Rectal smooth muscle tissue (tissue), 1 donor: ENCODE data around the gene RAX.

Experiments used
- H3K27ac ChIP-seq: one replicate; pipeline ENCODE4 v1.7.0; 2013; ENCODE audit warnings: low read depth, low read length, inconsistent platforms
- H3K27me3 ChIP-seq: one replicate; pipeline ENCODE4 v1.7.0; 2013; ENCODE audit warnings: low read length; ENCODE audit not compliant: control insufficient read depth, insufficient read depth
- H3K36me3 ChIP-seq: one replicate; pipeline ENCODE4 v1.7.0; 2013; ENCODE audit warnings: low read length; ENCODE audit not compliant: control insufficient read depth, insufficient read depth
- H3K4me1 ChIP-seq: one replicate; pipeline ENCODE4 v1.7.0; 2013; ENCODE audit warnings: low read length; ENCODE audit not compliant: control insufficient read depth, insufficient read depth
- H3K4me3 ChIP-seq: one replicate; pipeline ENCODE4 v1.7.0; 2013; ENCODE audit warnings: low read length
- H3K9ac ChIP-seq: one replicate; pipeline ENCODE4 v1.7.0; 2013; ENCODE audit warnings: low read length

RAX gene

DNA sequence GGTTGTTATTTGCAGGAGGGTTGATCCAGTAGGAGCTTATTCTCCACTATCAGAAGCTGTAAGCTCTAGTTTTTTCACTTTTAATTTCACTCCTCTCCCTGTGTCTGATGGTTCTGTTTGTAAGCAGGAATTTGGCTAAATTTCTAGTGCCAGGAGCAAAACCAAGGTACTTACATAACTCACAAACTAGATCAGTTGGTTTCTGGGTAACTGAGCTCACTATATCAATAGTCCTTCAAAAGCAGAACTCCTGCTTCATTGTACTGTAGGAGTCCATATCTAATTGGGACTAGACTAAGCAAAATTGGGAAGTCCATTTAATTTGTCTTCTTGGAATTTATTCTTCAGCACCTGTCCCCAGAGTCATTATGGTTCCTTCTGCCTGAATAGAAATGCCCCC, 20.1 kb upstream of the RAX start:
- Histone ChIP-seq H3K27me3 (no peaks in the 10 kb centered on the region), H3K4me1 (no peaks in the 10 kb centered on the region), H3K36me3 (no peaks in the 10 kb centered on the region), H3K9ac (no peak overlapping the region), H3K27ac (no peak overlapping the region), H3K4me3 (no peak overlapping the region)

DNA sequence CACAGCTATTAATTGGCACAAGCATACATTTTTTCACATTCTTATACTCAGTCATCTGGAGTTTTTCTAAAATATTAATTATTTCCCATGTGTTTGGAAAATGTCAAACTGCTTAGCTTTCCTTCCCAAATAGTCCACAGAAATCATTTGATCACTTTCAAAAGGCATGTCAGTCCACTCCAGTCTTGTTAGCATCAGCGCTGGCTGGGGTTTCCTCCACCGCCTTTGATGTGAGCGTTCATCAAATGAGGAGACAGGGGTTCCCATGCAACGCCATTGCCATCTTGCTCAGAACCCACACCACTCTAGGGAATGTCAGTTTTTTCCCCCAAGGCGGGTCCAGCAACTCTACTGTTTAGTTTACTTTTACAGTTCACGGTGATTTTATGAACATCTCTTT, 13.1 kb upstream of the RAX start:
- Histone ChIP-seq H3K4me1 (no peaks in the 10 kb centered on the region), H3K4me3 (no peak overlapping the region), H3K27ac (no peak overlapping the region), H3K36me3 (no peaks in the 10 kb centered on the region), H3K9ac (no peak overlapping the region), H3K27me3 (no peaks in the 10 kb centered on the region)

DNA sequence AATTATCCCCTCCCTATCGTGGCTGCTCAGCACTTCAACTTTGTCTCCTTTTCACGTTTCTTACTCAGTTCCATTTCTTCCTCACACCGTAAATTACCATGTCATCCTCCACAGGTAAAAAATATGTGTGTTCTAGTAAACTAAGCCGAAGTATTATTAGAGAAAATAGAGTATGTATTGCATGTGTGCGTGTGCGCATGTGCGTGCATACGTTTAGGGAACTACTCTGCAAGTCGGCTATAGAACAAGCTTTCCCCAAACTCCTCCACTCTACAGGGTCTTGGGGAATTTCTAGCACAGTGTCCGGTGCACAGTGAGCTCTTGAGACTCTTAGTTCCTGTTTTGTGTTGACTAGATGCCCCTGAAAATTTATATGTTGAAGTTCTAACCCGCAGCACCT, 9.1 kb upstream of the RAX start:
- no peak overlapping the region for H3K27ac ChIP-seq
- H3K27me3 ChIP-seq = no peaks in the 10 kb centered on the region
- no peaks in the 10 kb centered on the region for H3K4me1 ChIP-seq
- no peak overlapping the region for H3K9ac ChIP-seq
- no peak overlapping the region for H3K4me3 ChIP-seq
- H3K36me3 ChIP-seq = no peaks in the 10 kb centered on the region

DNA sequence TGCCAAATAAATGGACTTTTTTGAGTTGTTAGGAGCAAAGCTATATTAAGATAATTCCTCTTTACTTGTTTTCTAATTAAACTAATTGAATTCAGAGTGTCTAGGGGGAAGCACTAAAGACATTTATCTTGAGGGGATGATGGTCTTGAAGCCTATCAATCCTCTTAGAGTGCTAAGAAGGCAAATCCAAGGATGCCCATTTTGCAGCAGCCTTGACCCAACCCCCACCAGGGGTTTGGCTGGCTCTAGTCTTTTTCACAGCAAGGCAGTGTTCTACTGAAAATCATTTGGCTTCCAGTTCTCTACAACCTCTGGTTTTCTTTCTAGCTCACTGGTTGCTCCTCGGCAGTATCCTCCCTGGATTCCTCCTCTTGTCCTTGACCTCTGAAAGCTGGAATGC, 6.5 kb upstream of the RAX start:
- Histone ChIP-seq H3K9ac (no peak overlapping the region), H3K4me3 (no peak overlapping the region), H3K27ac (no peak overlapping the region), H3K4me1 (no peaks in the 10 kb centered on the region), H3K27me3 (peaks cover 4% of the 10 kb centered on the region), H3K36me3 (no peaks in the 10 kb centered on the region)

- no peak overlapping the region for H3K9ac ChIP-seq
- H3K4me1 ChIP-seq = no peaks in the 10 kb centered on the region
- no peaks in the 10 kb centered on the region for H3K36me3 ChIP-seq
- H3K27me3 ChIP-seq = peaks cover 9% of the 10 kb centered on the region
- H3K27ac ChIP-seq = no peak overlapping the region
- no peak overlapping the region for H3K4me3 ChIP-seq
Measured at GRCh38 chr18:59279193-59279592, 5.9 kb upstream of the RAX start.

- H3K27ac ChIP-seq = no peak overlapping the region
- H3K27me3 ChIP-seq = peaks cover 13% of the 10 kb centered on the region
- no peak overlapping the region for H3K4me3 ChIP-seq
- H3K36me3 ChIP-seq = no peaks in the 10 kb centered on the region
- H3K9ac ChIP-seq = no peak overlapping the region
- no peaks in the 10 kb centered on the region for H3K4me1 ChIP-seq
Measured at GRCh38 chr18:59278793-59279192, 5.5 kb upstream of the RAX start.

DNA sequence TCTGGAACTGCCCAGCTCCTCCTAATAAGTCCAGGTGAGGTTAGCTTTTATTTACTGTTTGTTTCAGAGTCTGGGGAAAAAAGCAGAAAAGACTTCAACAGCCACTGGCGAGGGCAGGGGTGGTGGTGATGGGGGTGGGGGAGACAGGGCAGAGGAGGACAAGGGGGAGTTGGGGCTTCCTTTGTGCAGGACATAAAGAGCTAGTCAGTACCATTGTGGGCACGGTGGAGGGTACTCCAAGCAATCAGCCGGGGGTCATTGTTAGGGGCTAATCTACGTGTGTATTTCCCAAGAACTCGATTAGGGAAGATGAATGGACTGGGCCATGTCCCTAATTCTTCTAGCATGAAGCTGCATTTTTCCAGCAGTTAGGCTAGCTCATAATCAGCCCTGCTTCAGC, 2.8 kb upstream of the RAX start:
- no peak overlapping the region for H3K27ac ChIP-seq
- no peaks in the 10 kb centered on the region for H3K4me1 ChIP-seq
- peaks cover 33% of the 10 kb centered on the region for H3K27me3 ChIP-seq
- no peaks in the 10 kb centered on the region for H3K36me3 ChIP-seq
- H3K4me3 ChIP-seq = no peak overlapping the region
- no peak overlapping the region for H3K9ac ChIP-seq

DNA sequence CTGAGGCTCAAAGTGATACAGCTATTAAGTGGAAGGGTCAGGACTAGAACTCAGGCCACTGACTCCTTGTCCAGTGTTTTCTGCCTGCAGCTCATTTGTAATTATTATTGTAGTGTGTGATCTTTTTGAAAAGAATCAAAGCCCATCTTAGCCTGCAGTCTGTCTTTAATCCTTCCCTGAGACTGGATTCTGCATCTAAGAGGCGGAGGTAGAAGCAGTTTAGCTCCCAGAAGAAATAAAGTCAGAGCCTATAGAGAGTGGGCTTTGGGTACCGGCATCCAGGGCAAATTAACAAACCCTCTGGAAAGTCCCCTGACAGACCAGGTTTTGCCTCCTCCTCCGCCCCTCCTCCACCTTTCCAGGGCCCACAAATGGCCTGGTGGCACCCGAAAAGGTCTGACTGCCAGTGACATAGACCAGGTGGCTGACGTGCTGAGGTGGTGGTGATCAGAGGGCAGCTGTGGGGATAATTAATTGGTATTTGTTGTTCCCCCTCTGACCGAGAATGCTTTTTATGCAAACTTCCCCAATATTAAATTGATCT, 2.2 kb upstream of the RAX start:
- H3K4me1 ChIP-seq = no peaks in the 10 kb centered on the region
- H3K27me3 ChIP-seq = peaks cover 38% of the 10 kb centered on the region
- H3K9ac ChIP-seq = no peak overlapping the region
- no peak overlapping the region for H3K27ac ChIP-seq
- no peaks in the 10 kb centered on the region for H3K36me3 ChIP-seq
- no peak overlapping the region for H3K4me3 ChIP-seq

DNA sequence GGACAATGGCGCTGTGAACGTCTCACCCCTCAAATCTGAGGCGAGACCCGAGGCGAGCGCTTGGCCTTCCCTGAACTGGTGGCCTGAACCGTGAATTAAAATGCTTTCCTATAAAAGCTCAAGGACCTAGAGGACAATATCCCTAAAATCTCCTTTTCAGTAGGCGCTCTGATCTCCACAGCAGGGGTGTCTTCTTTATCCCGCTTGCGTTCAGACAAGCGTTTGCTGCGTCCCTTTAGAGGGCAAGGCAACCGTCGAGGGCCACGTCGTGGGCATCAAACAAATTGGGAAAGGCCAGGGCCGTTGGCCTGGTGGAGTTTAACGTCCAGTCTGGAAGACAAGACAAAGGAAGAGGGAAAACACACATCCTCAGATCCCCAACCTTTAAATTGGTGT, 1.3 kb upstream of the RAX start:
- no peaks in the 10 kb centered on the region for H3K36me3 ChIP-seq
- H3K27me3 ChIP-seq = peaks cover 45% of the 10 kb centered on the region
- no peak overlapping the region for H3K27ac ChIP-seq
- no peaks in the 10 kb centered on the region for H3K4me1 ChIP-seq
- no peak overlapping the region for H3K9ac ChIP-seq
- no peak overlapping the region for H3K4me3 ChIP-seq

DNA sequence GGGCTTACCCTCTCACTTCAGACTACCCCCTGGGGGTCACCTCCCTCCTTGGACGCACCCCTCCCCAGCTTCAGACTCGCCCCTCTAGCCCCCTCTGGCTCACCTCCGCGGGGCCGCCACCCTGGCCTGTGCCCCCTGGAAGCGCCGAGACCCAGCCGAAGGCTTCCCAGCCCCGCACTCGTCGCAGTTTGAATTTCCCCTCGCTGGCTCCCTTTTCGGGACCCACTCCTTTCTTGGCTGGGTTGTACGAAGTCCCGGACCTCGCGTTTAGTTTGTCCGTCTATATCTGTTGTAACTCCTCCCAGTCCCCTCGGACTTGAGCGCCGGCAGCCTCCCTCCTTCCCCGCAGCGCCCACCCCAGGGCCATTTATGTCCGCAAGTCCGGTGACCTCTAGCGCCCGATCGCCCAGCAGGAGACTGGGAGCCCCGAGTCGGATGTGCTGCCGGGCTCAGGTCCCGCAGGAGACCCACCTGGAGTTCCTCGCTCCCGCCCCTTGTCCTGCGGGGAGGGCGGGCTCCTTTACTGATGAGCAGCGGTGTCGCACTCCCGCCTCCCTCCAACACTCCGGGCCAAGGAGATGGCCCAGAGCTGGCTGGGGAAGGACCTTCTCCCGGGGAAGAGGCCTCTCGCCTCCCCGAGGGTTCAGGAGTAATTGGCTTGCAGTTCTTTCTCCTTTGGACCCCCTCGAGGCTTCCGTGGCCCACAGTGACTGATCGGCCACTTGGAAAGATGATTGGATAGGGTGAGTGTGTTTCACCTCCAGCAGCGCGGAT, 692 bp upstream of the RAX start:
- Histone ChIP-seq H3K36me3 (no peaks in the 10 kb centered on the region), H3K27ac (no peak overlapping the region), H3K27me3 (peaks cover 48% of the 10 kb centered on the region), H3K9ac (no peak overlapping the region), H3K4me3 (peak overlapping the region; percentile 45), H3K4me1 (no peaks in the 10 kb centered on the region)

DNA sequence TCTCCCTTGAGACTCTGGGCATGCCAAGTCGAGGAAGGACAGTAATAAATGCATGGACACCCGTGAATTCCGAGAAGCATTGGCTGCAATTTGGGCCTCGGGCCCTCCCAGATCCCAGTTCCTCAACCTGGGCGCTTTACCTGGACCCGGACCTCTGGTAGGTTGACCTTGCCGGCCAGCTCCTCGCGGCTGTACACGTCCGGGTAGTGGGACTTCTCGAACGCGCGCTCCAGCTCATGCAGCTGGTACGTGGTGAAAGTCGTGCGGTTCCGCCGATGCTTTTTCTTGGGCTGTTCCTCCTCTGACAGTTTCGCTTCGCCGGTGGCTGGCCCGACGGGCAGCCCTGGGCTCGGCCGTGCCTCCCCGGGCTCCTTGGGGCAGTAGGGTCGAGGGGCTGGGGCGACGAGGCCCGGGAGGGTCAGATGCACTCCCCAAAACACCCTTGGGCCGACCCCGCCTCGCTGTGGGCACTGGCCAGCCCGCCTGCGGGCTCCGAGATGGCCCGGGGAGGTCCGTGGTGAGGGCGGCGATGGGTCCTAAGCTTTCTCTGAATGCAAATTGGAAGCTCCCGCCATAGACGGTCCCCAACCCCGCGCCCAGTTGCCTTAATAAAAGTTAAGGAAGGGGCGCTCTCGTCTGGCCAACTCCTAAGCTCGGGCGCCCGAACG, 899 bp downstream of the RAX start:
- H3K36me3 ChIP-seq = no peaks in the 10 kb centered on the region
- no peak overlapping the region for H3K9ac ChIP-seq
- no peaks in the 10 kb centered on the region for H3K4me1 ChIP-seq
- H3K27me3 ChIP-seq = peaks cover 58% of the 10 kb centered on the region
- peak overlapping the region; percentile 41 for H3K4me3 ChIP-seq
- H3K27ac ChIP-seq = no peak overlapping the region

GRCh38 chr18:59271606-59272220, 1.5 kb downstream of the RAX start:
- no peak overlapping the region for H3K4me3 ChIP-seq
- H3K27me3 ChIP-seq = peaks cover 64% of the 10 kb centered on the region
- no peak overlapping the region for H3K27ac ChIP-seq
- H3K4me1 ChIP-seq = no peaks in the 10 kb centered on the region
- H3K36me3 ChIP-seq = no peaks in the 10 kb centered on the region
- no peak overlapping the region for H3K9ac ChIP-seq
